Measurements from ENCODE around the gene XRN2.

GRCh38 chr20:21266191-21266536 lies 37.0 kb upstream of the XRN2 start:
- TF ChIP-seq, protein P1, sequence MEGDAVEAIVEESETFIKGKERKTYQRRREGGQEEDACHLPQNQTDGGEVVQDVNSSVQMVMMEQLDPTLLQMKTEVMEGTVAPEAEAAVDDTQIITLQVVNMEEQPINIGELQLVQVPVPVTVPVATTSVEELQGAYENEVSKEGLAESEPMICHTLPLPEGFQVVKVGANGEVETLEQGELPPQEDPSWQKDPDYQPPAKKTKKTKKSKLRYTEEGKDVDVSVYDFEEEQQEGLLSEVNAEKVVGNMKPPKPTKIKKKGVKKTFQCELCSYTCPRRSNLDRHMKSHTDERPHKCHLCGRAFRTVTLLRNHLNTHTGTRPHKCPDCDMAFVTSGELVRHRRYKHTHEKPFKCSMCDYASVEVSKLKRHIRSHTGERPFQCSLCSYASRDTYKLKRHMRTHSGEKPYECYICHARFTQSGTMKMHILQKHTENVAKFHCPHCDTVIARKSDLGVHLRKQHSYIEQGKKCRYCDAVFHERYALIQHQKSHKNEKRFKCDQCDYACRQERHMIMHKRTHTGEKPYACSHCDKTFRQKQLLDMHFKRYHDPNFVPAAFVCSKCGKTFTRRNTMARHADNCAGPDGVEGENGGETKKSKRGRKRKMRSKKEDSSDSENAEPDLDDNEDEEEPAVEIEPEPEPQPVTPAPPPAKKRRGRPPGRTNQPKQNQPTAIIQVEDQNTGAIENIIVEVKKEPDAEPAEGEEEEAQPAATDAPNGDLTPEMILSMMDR (IDR thresholded peaks at IDR 0.05), result no peak
- TF ChIP-seq POLR2A (IDR thresholded peaks at IDR 0.05), result no peak

Measured in adrenal gland (tissue), 5 donors.